Cortex of kidney (tissue), 1 donor: ENCODE results near the gene ELANE.
"Not testable (repeated sequence)": the region's sequence is repeated elsewhere in the genome, so short reads cannot be mapped to it uniquely, and the experiment has no call there.

ENCODE experiments used
- DNase-seq: peaks from one replicate; lab custom pipeline; 2025; lab: John Stamatoyannopoulos, UW

Gene ELANE

DNA sequence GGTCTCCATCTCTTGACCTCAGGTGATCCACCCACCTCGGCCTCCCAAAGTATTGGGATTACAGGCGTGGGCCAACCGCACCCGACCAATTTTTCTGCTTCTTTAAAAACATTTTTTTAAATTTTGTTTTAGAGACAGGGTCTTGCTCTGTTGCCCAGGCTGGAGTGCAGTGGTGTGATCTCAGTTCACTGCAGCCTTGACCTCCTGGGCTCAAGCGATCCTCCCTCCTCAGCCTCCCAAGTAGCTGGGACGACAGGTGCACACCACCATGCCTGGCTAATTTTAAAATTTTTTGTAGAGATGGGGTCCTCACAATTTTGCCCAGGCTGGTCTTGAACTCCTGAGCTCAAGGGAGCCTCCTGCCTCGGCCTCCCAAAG lies 9.3 kb upstream of the ELANE start:
- DNase-seq, result not testable (repeated sequence)

DNA sequence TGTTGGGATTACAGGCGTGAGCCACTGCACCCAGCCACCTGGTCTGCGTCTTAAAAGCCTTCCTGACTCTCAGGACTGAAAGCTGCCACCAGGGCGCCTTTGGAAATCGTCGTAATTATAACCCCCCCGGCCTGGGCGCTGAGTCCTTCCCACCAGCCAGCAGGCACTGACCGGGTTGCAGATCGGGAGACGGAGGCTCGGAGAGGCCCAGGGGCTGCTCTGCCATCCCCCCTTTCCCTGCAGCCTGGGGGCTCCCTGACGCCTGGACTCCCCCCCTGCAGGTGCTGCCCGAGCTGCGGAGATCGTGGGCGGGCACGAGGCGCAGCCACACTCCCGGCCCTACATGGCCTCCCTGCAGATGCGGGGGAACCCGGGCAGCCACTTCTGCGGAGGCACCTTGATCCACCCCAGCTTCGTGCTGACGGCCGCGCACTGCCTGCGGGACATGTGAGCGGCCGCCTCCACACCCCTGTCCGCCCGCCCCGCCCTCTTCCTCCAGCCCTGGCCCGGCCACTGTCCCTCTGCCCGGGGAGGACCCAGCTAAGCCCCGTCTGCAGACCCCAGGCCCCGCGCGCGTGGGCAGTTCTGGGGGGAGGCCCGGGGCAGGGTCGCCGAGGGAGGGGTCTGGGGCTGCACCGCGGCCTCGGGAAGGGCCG lies 8.8 kb upstream of the ELANE start:
- DNase-seq, result no peak

DNA sequence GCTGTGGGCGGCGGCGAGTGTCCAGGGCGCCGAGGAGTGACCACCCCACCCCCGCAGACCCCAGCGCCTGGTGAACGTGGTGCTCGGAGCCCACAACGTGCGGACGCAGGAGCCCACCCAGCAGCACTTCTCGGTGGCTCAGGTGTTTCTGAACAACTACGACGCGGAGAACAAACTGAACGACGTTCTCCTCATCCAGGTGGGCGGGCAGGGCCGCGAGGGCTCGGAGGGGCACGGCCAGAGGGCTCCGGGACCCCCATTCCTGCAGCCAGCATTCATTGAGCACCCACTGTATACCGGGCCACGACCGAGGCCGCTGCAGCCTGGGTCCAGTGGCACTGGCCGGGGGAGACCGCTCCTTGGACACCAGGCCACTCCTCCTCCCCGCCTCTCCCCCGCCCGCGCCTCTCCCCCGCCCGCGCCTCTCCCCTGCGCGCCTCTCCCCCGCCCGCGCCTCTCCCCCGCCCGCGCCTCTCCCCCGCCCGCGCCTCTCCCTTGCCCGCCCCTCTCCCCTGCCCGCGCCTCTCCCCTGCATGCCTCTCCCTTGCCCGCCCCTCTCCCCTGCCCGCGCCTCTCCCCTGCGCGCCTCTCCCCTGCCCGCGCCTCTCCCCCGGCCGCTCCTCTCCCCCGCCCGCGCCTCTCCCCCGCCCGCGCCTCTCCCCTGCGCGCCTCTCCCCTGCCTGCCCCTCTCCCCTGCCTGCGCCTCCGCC lies 8.1 kb upstream of the ELANE start:
- DNase-seq, result no peak

DNA sequence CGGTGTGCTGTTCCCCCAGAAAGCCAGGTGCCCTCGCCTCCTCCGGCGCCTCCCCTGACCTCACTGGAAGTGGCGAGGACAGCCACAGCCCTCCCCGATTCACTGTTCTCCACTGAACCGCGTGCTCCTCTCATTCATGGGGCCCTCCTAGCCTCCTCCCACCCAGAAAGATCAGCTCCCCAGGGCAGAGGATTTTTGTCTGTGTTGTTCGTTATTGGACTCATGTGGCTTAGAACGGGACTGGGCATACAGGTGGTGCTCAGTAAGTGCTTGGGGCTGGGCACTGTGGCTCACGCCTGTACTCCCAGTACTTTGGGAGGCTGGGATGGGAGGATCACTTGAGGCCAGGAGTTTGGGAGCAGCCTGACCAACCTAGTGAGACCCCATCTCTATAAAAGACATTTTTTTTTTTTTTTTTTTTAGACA lies 7.5 kb upstream of the ELANE start:
- no peak for DNase-seq

DNA sequence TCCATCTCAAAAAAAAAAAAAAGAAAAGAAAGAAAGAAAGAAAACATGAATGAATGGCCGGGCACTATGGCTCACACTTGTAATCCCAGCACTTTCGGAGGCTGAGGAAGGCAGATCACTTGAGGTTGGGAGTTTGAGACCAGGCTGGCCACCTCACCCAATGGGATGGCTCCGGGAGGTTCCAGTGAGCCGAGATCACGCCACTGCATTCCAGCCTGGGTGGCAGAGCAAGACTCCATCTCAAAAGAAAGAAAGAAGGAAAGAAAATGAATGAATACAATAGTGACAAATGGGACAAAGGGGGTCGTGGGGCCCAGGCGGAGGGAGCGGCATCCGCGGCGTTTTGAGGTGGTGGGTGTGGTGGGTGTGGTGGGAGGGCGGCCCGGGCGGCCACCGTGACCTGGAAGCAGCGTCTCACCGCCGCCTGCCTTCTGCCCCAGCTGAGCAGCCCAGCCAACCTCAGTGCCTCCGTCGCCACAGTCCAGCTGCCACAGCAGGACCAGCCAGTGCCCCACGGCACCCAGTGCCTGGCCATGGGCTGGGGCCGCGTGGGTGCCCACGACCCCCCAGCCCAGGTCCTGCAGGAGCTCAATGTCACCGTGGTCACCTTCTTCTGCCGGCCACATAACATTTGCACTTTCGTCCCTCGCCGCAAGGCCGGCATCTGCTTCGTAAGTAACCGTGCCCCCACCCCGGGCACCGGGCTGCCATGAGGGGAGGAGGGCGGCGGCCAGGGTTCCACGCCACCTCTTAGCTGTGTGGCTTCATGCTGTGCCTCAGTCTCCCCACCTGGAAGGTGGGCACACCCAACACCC lies 6.2 kb upstream of the ELANE start:
- DNase-seq, result no peak

DNA sequence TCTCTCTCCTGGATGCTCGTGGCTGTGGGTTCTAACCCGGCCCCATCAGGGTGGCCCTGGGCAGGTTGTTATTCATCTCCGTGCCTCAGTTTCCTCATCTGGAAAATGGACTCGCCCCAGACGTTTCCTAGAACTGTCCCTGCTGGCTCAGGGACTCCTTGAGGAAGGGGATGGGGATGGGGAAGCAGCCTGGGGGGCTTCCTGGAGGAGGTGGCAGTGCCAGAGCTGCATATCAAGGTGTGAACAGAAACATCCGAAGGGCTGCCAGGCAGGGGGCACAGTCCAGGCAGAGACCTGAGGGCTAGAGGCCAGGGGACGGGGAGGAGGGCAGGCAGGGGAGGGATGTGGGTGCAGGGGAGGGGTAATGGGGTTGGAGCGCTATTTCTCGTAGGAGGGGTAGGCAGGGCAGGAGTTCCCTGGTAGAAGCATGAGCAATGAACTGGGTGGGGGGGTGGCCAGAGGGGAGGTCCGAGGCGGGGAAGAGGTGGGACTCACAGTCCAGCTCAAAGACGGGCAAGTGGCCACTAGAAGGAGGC lies 3.6 kb upstream of the ELANE start:
- no peak for DNase-seq

DNA sequence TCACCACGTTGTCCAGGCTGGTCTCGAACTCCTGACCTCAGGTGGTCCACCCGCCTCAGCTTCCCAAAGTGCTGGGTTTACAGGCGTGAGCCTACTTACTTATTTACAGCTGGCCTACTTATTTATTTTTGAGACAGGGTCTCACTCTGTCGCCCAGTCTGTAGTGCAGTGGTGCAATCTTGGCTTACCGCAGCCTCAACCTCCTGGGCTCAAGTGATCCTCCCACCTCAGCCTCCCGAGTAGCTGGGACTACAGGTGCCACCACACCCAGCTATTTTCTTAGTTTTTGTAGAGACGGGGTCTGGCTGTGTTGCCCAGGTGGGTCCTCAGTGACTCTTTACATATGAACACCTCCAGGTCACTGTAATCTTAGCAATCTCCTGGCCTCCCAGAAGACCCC lies 2.9 kb upstream of the ELANE start:
- not testable (repeated sequence) for DNase-seq

DNA sequence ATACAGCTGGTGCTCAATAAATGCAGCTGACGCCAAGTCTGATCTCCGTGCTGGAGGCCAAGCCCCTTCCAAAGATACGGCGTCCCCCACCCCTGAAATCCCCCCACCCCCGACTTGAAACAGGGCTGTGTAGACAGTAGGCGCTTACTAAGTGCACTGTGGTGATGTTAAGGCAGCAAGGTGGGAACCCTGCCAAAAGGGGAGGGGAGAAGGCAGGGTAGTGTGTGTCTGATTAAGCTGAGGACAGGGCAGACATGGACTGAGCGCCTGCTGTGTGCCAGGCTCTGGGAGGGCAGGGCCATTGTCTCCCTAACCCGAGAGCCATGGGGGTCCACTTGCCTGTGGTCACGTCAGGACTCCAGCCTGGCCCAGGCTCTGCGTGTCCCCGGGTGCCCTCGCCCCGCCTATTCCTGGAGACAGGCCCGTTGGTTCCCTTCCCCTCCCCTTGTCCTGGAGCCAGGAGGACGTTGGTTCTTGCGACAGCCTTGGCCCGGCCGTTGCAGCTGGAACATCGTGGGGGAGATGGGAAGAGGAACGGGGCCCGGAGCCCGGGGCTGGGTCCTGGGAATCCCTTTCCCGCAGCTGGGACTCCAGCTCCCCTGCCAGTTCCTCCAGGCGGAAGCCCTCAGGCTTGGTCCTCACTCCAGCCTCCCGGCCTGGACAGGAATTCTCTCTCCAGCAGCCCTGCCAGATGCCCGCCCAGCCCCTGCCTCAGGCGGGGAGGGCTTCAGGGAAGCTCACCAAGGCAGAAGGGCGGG lies 1.7 kb upstream of the ELANE start:
- no peak for DNase-seq

DNA sequence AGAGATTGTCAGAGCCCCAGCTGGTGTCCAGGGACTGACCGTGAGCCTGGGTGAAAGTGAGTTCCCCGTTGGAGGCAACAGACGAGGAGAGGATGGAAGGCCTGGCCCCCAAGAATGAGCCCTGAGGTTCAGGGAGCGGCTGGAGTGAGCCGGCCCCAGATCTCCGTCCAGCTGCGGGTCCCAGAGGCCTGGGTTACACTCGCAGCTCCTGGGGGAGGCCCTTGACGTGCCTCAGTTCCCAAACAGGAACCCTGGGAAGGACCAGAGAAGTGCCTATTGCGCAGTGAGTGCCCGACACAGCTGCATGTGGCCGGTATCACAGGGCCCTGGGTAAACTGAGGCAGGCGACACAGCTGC lies 1.1 kb upstream of the ELANE start:
- no peak for DNase-seq

DNA sequence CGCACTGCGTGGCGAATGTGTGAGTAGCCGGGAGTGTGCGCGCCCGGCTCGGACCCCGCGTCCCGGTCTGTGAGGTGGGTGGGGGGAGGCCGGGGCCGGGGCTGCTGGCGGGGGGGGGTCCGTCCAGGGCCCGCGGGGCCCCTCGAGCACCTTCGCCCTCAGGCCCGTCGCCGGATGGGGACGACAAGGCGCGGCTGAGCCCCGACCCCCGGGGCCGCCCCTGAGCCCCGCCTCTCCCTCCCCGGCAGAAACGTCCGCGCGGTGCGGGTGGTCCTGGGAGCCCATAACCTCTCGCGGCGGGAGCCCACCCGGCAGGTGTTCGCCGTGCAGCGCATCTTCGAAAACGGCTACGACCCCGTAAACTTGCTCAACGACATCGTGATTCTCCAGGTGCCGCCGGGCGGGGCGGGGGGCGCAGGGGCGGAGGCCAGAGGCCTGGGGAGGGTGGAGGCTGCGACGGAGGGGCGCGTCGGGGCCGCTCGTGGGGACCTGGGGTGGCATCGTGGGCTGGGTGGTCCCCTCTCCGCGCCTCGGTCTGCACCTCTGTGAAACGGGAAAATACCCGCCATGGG lies 997 bp downstream of the ELANE start:
- no peak for DNase-seq

DNA sequence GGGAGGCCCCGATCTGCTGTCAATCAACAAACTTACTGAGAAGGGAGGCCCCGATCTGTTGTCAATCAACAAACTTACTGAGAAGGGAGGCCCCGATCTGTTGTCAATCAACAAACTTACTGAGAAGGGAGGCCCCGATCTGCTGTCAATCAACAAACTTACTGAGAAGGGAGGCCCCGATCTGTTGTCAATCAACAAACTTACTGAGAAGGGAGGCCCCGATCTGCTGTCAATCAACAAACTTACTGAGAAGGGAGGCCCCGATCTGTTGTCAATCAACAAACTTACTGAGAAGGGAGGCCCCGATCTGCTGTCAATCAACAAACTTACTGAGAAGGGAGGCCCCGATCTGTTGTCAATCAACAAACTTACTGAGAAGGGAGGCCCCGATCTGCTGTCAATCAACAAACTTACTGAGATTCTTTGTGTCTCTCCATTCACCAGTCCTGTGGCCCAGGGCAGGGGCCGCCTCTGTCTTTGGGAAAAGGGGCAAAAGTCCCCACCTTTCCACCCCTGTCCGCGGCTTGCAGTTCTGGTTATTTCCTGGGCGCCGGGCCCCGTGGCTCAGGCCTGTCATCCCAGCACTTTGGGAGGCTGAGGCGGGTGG lies 1.6 kb downstream of the ELANE start:
- not testable (repeated sequence) for DNase-seq

DNA sequence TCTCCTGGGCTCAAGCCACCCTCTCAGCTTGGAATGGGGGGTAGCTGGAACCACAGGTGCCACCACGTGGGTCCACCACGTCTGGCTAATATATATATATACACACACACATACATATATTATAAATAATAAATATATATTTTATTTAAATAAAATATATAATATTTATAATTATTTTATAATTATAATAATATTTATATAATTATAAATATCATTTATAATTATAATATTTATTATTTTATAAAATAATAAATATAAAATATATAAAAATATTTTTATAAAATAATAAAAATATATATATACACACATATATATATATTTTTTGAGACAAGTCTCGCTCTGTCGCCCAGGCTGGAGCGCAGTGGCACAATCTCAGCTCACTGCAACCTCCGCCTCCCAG lies 2.4 kb downstream of the ELANE start:
- DNase-seq, result no peak

DNA sequence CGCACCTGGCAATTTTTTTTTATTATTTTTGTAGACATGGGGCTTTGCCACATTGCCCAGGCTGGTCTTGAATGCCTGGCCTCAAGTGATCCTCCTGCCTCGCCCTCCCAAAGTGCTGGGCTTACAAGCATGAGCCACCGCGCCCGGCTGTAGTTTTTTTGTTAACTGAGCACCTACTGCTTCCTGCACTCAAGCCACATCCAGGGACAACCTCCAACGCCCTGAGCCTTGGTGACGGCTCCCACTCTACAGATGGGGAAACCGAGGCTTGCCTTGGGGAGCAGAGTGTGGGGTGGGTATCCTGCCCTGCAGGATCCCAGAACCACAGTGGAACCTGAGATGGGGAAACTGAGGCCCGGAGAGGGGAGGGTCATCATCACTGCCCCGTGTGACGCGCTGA lies 3.0 kb downstream of the ELANE start:
- no peak for DNase-seq

DNA sequence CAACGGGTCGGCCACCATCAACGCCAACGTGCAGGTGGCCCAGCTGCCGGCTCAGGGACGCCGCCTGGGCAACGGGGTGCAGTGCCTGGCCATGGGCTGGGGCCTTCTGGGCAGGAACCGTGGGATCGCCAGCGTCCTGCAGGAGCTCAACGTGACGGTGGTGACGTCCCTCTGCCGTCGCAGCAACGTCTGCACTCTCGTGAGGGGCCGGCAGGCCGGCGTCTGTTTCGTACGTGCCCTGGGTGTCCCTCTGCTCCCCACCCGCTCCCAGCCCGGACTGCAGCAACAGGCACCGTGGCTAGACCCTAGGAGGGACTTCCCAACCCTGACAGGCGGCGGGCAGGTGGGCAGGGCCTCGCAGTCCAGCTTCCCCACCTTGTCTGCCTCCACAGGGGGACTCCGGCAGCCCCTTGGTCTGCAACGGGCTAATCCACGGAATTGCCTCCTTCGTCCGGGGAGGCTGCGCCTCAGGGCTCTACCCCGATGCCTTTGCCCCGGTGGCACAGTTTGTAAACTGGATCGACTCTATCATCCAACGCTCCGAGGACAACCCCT lies 3.5 kb downstream of the ELANE start:
- DNase-seq, result no peak

DNA sequence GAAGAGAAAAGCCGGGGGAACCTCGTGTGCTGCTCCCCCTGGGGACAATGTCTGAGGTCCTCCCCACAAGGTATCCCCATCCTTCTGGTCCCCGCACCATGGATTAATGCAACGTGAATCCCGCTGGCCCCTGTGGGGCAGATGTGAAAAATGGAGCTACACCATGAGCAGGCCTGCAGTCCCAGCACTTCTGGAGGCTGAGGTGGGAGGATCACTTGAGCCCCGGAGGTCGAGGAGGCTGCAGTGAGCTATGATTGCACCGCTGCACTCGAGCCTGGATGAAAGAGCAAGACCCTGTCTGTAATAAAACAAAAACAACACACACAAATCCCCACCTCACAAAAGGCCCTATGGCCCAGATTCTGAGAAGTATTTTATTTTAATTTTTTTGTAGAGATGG lies 6.2 kb downstream of the ELANE start:
- DNase-seq, result no peak

DNA sequence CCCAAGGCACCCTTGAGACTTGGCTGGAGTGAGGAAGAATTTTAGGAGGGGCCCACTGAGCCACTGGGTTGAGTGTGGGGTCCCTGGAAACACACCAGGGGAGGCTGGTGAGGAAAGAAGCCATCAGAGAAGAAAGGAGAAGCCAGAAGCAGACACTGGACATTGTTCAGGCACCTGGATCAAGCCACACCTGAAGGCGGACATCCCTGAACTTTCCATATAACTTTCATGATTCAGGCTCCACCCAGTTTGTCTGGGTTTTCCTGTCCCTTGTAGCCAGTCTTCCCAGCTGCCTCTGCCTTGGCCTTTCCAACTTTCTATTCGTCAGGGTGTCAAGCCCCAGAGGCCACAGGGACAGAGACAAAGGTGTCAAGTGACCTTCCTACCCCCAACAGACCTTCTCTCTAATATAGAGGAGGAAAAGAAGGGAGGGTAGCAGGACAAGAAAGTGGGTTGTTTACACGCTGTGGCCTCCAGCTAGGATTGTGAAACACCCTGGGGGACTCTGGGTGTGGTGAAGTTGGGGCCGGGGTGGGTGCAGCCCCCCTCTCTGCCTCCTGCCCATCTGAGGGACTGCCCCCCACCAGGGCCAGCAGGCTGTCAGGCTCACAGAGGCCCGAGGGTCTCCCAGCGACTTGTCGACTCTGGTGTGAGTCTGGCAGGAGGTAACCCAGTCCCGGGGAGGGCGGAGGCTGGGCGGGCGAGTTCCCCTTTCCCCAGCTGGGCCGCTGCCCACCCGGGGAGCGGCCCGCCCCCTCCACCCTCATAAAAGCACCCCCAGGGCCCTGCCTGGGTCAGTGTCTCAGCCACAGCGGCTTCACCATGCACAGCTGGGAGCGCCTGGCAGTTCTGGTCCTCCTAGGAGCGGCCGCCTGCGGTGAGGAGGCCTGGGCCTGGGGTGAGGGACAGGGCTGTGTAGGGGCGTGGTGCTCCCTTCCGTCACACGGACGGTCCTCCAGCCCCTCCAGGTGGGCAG lies 7.1 kb downstream of the ELANE start, which contains the start of gene CFD:
CFD (plus strand) TSS at position 797 of the 976 bp plus-strand sequence; CDS start at position 823, 26 bp downstream.
- DNase-seq, result no peak

DNA sequence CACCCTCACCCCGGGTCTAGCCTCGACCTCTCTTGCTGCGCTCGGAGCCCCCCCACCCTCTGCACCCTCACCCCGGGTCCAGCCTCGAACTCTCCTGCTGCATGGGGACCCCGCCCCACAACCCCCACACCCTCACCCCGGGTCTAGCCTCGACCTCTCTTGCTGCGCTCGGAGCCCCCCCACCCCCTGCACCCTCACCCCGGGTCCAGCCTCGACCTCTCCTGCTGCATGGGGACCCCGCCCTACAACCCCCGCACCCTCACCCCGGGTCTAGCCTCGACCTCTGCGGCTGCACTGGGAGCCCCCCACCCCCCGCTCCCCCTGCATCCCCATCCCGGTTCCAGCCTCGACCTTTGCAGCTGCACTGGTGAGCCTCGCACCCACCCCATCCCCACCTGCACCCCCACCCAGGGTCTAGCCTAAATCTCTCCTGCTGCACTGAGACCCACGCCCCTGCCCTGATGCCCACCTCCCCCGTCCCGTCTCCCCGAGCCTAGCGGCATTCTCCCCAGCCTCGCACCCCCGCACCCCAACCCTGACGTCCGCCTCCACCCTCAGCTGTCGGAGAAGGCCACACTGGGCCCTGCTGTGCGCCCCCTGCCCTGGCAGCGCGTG lies 9.1 kb downstream of the ELANE start:
- DNase-seq, result no peak

DNA sequence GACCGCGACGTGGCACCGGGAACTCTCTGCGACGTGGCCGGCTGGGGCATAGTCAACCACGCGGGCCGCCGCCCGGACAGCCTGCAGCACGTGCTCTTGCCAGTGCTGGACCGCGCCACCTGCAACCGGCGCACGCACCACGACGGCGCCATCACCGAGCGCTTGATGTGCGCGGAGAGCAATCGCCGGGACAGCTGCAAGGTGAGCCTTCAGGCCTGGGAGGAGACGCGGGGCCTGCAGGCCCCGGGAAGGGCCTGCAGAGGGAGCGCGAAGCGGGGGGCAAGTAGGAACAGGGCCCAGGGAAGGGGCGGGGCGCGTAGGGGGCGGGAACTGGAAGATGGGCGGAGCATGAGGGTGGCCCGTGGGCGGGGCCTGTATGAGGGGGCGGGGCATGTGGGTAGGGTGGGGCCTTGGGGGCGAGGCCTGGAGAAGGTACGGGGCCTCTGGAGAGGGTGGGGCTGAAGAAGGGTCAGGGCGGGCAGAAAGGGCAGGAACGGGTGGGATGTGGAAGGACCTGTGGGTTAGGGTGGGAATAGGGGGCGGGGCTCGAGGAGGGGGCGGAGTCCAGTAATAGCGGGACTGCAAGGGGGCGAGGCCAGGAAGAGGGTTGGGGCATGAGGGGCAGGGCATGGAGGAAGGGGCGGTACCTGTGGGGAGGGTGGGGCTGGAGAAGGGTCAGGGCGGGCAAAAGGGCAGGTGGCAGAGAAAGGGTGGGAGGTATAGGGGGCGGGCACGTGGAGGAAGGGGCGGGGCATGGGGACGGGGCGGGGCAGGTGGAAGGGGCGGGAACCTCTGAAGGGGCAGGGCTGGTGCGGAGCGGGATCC lies 9.9 kb downstream of the ELANE start:
- DNase-seq, result no peak
